Measurements from ENCODE around the gene TPST1. TPM values are rescaled to one million over a fixed set of nuclear protein-coding genes. Genes with fewer than 3 reads are reported as not detected.
A peak's percentile ranks its signal among the peaks of the same experiment; 100 is the strongest.
"Not testable (repeated sequence)": the region's sequence is repeated elsewhere in the genome, so short reads cannot be mapped to it uniquely, and the experiment has no call there.

The TPST1 gene
- total RNA-seq, result 10 to 100 TPM; 21.0 to 97.0 (median 34.8) TPM

DNA sequence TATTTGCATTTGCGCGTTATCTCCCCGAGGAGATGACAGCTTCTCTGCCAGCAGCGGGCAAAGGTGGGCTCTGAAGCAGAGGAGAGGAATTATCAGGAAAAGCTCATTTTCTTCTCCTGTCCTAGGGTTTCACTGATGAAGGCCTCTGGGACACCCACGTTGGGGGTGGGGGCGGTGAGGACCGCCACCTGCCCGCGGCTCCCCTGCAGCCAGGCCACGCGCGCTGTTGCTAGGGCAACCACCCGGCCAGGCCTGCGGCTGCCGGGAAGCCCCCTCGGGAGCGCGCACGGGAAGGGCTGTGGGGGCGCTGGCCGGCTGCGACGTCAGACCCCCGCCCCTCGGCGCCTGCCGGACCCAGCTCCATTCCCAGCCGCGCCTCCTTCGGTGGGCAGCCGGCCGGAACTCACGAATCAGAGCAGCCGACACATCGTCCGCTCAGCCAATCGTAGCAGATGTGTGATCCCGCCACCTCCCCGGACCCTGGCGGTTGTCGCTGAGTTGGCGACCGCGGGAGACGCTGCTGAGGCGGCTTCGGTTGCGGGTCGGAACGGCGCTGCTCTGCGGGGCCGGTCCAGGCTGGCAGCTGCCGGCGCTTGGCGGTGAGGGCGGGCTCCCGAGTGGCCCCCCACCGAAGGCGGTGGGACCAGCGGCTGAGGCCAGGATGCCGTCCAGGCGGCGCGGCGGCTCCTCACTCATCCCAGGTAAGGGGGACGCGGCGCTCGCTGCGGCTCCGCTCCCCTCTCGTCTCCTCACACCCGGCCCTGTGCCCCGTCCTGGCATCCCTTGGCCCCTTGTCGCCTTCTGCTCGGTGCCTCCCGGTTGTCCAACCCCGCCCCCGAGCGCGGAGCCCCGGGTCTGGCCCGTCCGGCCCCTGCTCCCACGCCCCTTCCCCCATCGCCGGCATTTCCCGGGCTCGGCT, at the start of gene TPST1:
TPST1 (plus strand) TSS at position 513 of the 919 bp plus-strand sequence. CDS start 35,092 bp downstream, outside the sequence.
- peak; percentile 70 to 96 for TF ChIP-seq POLR2A (IDR thresholded peaks at IDR 0.05)
- TF ChIP-seq, protein P1, sequence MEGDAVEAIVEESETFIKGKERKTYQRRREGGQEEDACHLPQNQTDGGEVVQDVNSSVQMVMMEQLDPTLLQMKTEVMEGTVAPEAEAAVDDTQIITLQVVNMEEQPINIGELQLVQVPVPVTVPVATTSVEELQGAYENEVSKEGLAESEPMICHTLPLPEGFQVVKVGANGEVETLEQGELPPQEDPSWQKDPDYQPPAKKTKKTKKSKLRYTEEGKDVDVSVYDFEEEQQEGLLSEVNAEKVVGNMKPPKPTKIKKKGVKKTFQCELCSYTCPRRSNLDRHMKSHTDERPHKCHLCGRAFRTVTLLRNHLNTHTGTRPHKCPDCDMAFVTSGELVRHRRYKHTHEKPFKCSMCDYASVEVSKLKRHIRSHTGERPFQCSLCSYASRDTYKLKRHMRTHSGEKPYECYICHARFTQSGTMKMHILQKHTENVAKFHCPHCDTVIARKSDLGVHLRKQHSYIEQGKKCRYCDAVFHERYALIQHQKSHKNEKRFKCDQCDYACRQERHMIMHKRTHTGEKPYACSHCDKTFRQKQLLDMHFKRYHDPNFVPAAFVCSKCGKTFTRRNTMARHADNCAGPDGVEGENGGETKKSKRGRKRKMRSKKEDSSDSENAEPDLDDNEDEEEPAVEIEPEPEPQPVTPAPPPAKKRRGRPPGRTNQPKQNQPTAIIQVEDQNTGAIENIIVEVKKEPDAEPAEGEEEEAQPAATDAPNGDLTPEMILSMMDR (IDR thresholded peaks at IDR 0.05), result peak; percentile 10 to 87 (median 66)

DNA sequence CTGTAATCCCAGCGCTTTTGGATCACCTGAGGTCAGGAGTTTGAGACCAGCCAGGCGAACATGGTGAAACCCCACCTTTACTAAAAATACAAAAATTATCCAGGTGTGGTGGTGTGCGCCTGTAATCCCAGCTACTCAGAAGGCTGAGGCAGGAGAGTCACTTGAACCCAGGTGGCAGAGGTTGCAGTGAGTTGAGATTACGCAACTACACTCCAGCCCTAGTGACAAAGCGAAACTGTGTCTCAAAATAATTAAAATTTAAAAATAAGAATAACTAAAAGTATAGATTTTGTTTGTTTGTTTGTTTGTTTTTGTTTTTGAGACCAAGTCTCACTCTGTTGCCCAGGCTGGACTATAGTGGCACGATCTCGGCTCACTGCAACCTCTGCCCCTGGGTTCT, 49.1 kb upstream of the TPST1 start:
- H3K9me3 ChIP-seq; H3K4me1 ChIP-seq; H3K27me3 ChIP-seq; H3K36me3 ChIP-seq; H3K27ac ChIP-seq; intact Hi-C loops (cut with DNase I; ENCODE audit: low total_unique reads); DNase-seq; H3K4me3 ChIP-seq: not testable (repeated sequence)

More for the DNA sequence above, at the start of gene TPST1:
- Histone ChIP-seq H3K4me3 (peak within 1 kb of the TSS; percentile 65 to 73), H3K36me3 (no peaks in the 10 kb centered on the region), H3K4me1 (no peaks in the 10 kb centered on the region), H3K9me3 (no peaks in the 10 kb centered on the region), H3K27ac (peak within 1 kb of the TSS; percentile 69 to 76), H3K27me3 (no peaks in the 10 kb centered on the region)
- intact Hi-C loops (cut with DNase I; ENCODE audit: low total_unique reads), result loop anchor here (10.0 kb wide), 1 partner anchor 60 kb away; no protein-coding TSS in a partner anchor
- peak; percentile 87 to 91 for DNase-seq

DNA sequence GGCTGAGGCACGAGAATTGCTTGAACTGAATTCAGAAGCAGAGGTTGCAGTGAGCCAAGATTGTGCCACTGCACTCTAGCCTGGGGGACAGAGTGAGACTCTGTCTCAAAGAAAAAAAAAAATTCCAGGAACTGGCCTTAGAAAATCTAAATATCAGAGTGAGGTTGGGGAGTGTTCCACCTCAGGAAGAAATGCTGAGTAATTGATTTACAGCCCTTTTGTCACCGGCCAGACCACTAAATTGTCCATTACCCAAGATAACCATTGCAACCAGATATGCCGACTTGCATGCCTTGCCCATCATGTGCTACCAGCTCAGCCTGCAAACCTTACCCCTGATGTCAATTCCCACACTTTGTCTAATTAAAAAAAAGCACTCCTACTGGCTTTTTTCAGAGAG, 48.1 kb upstream of the TPST1 start:
- Histone ChIP-seq H3K27ac (no peak overlapping the region), H3K27me3 (no peaks in the 10 kb centered on the region), H3K36me3 (no peaks in the 10 kb centered on the region), H3K4me1 (no peaks in the 10 kb centered on the region), H3K4me3 (no peak overlapping the region), H3K9me3 (peaks cover 0 to 8% of the 10 kb centered on the region in 2 donors)
- TF ChIP-seq, protein P1 (IDR thresholded peaks at IDR 0.05), result no peak
- TF ChIP-seq POLR2A (IDR thresholded peaks at IDR 0.05), result no peak
- intact Hi-C loops (cut with DNase I; ENCODE audit: low total_unique reads), result no loop called here
- DNase-seq, result no peak

DNA sequence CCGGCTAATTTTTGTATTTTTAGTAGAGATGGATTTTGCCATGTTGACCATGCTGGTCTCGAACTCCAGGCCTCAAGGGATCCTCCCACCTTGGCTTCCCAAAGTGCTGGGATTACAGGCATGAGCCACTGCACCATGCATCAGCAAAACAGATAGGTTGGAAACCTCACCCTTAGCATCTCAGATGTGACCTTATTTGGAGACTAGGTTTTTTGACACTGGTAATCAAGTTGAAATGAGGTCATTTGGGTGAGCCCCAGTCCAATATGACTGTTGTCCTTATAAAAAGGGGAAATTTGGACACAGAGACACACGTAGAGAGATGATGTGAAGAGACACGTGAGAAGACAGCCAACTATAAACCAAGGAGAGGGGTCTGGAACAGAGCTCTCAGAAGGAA, 42.5 kb upstream of the TPST1 start:
- intact Hi-C loops (cut with DNase I; ENCODE audit: low total_unique reads), result no loop called here
- Histone ChIP-seq H3K27me3 (no peaks in the 10 kb centered on the region), H3K4me3 (no peak overlapping the region), H3K27ac (no peak overlapping the region), H3K9me3 (peaks cover 0 to 8% of the 10 kb centered on the region in 2 donors), H3K36me3 (no peaks in the 10 kb centered on the region), H3K4me1 (no peaks in the 10 kb centered on the region)
- DNase-seq, result no peak
- no peak for TF ChIP-seq POLR2A (IDR thresholded peaks at IDR 0.05)
- TF ChIP-seq, protein P1 (IDR thresholded peaks at IDR 0.05), result no peak

DNA sequence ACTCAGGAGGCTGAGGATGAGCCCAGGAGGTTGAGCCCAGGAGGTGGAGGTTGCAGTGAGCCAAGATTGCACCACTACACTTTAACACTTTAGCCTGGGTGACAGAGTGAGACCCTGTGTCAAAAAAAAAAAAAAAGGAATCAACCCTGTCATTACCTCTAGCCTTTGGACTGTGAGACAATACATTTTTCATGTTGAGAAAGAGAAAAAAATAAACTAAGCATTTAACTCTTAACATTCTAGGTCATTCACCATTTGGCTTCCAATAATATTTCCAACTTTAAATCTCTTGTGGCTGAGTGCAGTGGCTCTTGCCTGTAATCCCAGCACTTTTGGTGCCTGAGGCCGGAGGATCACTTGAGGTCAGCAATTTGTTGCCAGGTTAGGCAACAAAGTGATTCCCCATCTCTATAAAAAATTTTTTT, 41.9 kb upstream of the TPST1 start:
- H3K9me3 ChIP-seq, result peaks cover 0 to 8% of the 10 kb centered on the region in 2 donors
- DNase-seq, result no peak
- no peak for TF ChIP-seq POLR2A (IDR thresholded peaks at IDR 0.05)
- TF ChIP-seq, protein P1 (IDR thresholded peaks at IDR 0.05), result no peak
- intact Hi-C loops (cut with DNase I; ENCODE audit: low total_unique reads), result no loop called here
- H3K27ac ChIP-seq, result no peak overlapping the region
- no peak overlapping the region for H3K4me3 ChIP-seq
- no peaks in the 10 kb centered on the region for H3K36me3 ChIP-seq
- no peaks in the 10 kb centered on the region for H3K27me3 ChIP-seq
- no peaks in the 10 kb centered on the region for H3K4me1 ChIP-seq
